ACC112 (cell line): ENCODE measurements around the gene CARD10.

ENCODE experiments used
- H2AFZ ChIP-seq: fragments of 200-600 bp; sonication (generic); one replicate; pipeline ENCODE4 v1.6.0; 2017; ENCODE audit warnings: antibody characterized with exemption, low read length; ENCODE audit not compliant: unreplicated experiment
- H3K27ac ChIP-seq: fragments of 200-600 bp; sonication (generic); 2 replicates; pipeline ENCODE4 v1.5.1; 2014; ENCODE audit warnings: low read depth, mild to moderate bottlenecking, antibody characterized with exemption, low read length, moderate library complexity
- H3K27me3 ChIP-seq: fragments of 200-600 bp; sonication (generic); 2 replicates; pipeline ENCODE4 v1.6.1; 2014; ENCODE audit warnings: mild to moderate bottlenecking, antibody characterized with exemption, low read length, moderate library complexity, mixed read lengths; ENCODE audit not compliant: insufficient read depth
- H3K36me3 ChIP-seq: fragments of 200-600 bp; sonication (generic); 2 replicates; pipeline ENCODE4 v1.6.1; 2016; ENCODE audit warnings: mild to moderate bottlenecking, antibody characterized with exemption, low read length, moderate library complexity, mixed read lengths; ENCODE audit not compliant: insufficient read depth
- H3K4me1 ChIP-seq: fragments of 200-600 bp; sonication (generic); one replicate; pipeline ENCODE4 v1.6.1; 2016; ENCODE audit warnings: low read length, mixed read lengths; ENCODE audit not compliant: insufficient read depth, unreplicated experiment, control insufficient read depth
- H3K4me3 ChIP-seq: fragments of 200-600 bp; sonication (generic); 2 replicates; pipeline ENCODE4 v1.5.1; 2014; ENCODE audit warnings: mild to moderate bottlenecking, low read depth, low read length
- H3K79me2 ChIP-seq: fragments of 200-600 bp; sonication (generic); one replicate; pipeline ENCODE4 v1.6.0; 2016; ENCODE audit warnings: low read length; ENCODE audit not compliant: control insufficient read depth, unreplicated experiment, insufficient read depth

Gene CARD10

GRCh38 chr22:37519268-37520195 is at the start of gene CARD10:
Gene CARD10, minus strand, starts transcription at chr22:37519415. Its CDS starts 215 bp downstream, at chr22:37519200.
- H2AFZ ChIP-seq: peak within 1 kb of the TSS; percentile 10
- peak within 1 kb of the TSS; percentile 87 for H3K4me3 ChIP-seq
- H3K79me2 ChIP-seq: peaks cover 14% of the 10 kb centered on the region
- H3K36me3 ChIP-seq: peaks cover 8% of the 10 kb centered on the region
- H3K27ac ChIP-seq: no peak within 1 kb of the TSS
- H3K4me1 ChIP-seq: peaks cover 7% of the 10 kb centered on the region
- H3K27me3 ChIP-seq: no peaks in the 10 kb centered on the region

- H3K4me3 ChIP-seq: no peak overlapping the region
- H3K36me3 ChIP-seq: no peaks in the 10 kb centered on the region
- peaks cover 42% of the 10 kb centered on the region for H3K79me2 ChIP-seq
- no peak overlapping the region for H3K27ac ChIP-seq
- H3K4me1 ChIP-seq: peaks cover 11% of the 10 kb centered on the region
- H3K27me3 ChIP-seq: no peaks in the 10 kb centered on the region
- no peak overlapping the region for H2AFZ ChIP-seq
These were observed 49.3 kb upstream of the CARD10 start for GRCh38 chr22:37568448-37569008.

- no peak overlapping the region for H3K27ac ChIP-seq
- H2AFZ ChIP-seq: no peak overlapping the region
- peaks cover 15% of the 10 kb centered on the region for H3K4me1 ChIP-seq
- no peaks in the 10 kb centered on the region for H3K36me3 ChIP-seq
- no peaks in the 10 kb centered on the region for H3K27me3 ChIP-seq
- no peak overlapping the region for H3K4me3 ChIP-seq
- peaks cover 45% of the 10 kb centered on the region for H3K79me2 ChIP-seq
These were observed 48.8 kb upstream of the CARD10 start for GRCh38 chr22:37568012-37568411.

GRCh38 chr22:37566903-37567798 is 47.9 kb upstream of the CARD10 start:
- no peaks in the 10 kb centered on the region for H3K36me3 ChIP-seq
- H2AFZ ChIP-seq: no peak overlapping the region
- H3K4me3 ChIP-seq: no peak overlapping the region
- H3K27ac ChIP-seq: no peak overlapping the region
- H3K27me3 ChIP-seq: no peaks in the 10 kb centered on the region
- H3K79me2 ChIP-seq: peaks cover 53% of the 10 kb centered on the region
- H3K4me1 ChIP-seq: peaks cover 24% of the 10 kb centered on the region

- H3K27me3 ChIP-seq: no peaks in the 10 kb centered on the region
- no peak overlapping the region for H3K4me3 ChIP-seq
- H2AFZ ChIP-seq: no peak overlapping the region
- no peak overlapping the region for H3K27ac ChIP-seq
- H3K79me2 ChIP-seq: peaks cover 59% of the 10 kb centered on the region
- no peaks in the 10 kb centered on the region for H3K36me3 ChIP-seq
- peaks cover 26% of the 10 kb centered on the region for H3K4me1 ChIP-seq
These were observed 47.2 kb upstream of the CARD10 start for GRCh38 chr22:37566329-37566837.

- Histone ChIP-seq H3K36me3 (no peaks in the 10 kb centered on the region), H3K27me3 (no peaks in the 10 kb centered on the region), H3K4me1 (peaks cover 26% of the 10 kb centered on the region), H3K27ac (no peak overlapping the region), H3K79me2 (peaks cover 64% of the 10 kb centered on the region), H2AFZ (no peak overlapping the region), H3K4me3 (no peak overlapping the region)
These were observed 46.6 kb upstream of the CARD10 start for GRCh38 chr22:37565830-37566229.

GRCh38 chr22:37564111-37564711 is 45.0 kb upstream of the CARD10 start:
- Histone ChIP-seq H3K79me2 (peaks cover 67% of the 10 kb centered on the region), H3K4me1 (peaks cover 26% of the 10 kb centered on the region), H3K36me3 (no peaks in the 10 kb centered on the region), H3K27ac (peak overlapping the region; percentile 76), H3K4me3 (no peak overlapping the region), H2AFZ (no peak overlapping the region), H3K27me3 (no peaks in the 10 kb centered on the region)

- Histone ChIP-seq H3K4me3 (peak overlapping the region; percentile 95; the same call in 1 of the 2 replicates), H2AFZ (no peak overlapping the region), H3K27me3 (no peaks in the 10 kb centered on the region), H3K27ac (peak overlapping the region; percentile 76), H3K79me2 (peaks cover 67% of the 10 kb centered on the region), H3K4me1 (peaks cover 26% of the 10 kb centered on the region), H3K36me3 (no peaks in the 10 kb centered on the region)
These were observed 44.2 kb upstream of the CARD10 start for GRCh38 chr22:37563153-37564081.

GRCh38 chr22:37562049-37562875 is 43.0 kb upstream of the CARD10 start:
- Histone ChIP-seq H3K79me2 (peaks cover 62% of the 10 kb centered on the region), H3K27me3 (no peaks in the 10 kb centered on the region), H3K4me3 (peak overlapping the region; percentile 95), H3K36me3 (no peaks in the 10 kb centered on the region), H3K27ac (peak overlapping the region; percentile 76), H3K4me1 (peaks cover 26% of the 10 kb centered on the region), H2AFZ (no peak overlapping the region)
